Activated naive CD4-positive, alpha-beta T cell (primary cell): ENCODE data around the gene ETAA1.

ENCODE experiments used
- DNase-seq, 4 experiments: peaks; one replicate each; lab custom pipeline; 2025; lab: John Stamatoyannopoulos, UW

Gene ETAA1

DNA sequence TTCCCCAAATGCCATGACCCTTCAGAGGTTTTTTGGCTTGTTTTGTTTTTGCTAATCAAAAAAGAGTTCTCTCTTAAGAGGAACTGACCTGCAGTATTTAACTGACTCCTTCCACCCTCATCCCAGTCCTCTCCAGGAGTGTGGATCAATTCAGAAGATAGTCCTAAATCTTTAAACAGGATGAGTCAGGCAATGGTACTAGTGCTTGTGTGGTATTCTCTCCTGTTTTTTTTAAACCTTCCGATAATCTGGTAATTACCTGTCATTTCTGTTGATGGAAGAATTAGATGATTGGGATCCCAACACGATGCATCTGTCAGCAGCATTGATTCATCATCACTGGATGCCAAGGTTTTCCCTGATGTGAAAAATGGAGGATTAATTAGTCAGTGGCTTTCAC lies 41.2 kb downstream of the ETAA1 start:
- no peak for DNase-seq

DNA sequence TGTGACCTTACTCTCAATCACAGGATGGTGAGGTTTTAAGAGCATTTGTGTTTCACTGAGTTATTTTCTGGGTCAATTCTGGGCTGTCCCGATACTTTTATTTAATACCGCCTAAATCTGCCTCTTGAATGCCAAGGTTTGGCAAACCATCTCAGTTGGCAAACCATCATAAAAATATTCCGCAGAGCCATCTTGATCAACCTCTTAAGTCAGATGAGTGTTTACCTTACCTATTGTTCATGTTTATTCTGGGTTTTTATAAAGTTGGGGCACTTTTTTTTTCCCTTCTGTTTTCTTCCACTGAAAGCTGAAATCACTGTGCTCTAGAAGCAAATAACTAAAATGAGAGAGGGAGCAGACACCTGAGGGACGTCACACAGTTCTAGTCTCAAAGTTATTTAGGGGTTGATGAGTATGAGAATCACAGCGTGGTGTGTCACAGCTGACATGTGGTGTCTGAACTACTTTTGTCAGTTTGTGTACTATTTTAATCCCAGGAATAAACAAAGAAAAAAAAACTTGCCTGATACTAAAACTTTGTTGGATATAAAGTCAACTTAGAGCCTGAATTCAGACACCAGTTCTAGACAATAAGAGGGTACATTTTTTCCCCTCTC lies 48.6 kb downstream of the ETAA1 start:
- DNase-seq, result no peak

DNA sequence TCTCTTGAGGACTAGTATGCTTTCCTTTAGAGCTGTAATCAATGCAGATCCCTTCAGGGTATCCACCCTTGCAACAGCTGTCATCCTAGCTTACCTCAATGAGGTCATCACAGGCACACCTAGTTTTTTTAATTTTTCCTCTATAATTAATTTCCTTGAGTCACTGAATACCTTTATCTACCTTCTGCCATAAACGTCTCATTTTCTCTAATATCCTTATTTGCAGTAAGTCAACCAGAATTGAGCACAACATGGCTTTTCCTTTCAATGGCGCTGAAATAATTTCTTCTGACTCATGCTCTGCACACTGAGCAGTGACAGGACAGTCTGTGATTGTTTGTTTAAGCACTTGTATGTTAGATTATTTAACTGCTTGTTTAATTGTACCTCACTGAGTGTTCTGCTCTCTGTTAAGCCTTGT lies 49.4 kb downstream of the ETAA1 start:
- no peak for DNase-seq

DNA sequence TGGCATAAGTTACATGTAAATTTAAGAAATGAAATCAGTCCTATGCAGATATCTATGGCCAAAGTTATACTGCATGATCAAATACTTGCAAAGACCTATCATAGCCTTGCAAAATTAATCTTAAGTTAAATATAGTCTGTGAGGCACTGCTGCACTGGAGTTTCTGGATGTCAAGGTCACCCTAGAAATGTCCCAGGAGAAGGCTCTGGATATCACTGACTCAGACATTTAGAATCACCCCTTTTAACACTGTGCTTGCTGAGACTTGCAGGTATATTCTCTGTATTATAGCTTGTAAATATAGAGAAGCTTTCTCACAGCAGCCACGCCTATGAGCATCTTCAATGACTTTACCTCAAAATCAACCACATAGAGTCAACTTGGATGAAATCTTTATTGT lies 51.5 kb downstream of the ETAA1 start:
- no peak for DNase-seq

DNA sequence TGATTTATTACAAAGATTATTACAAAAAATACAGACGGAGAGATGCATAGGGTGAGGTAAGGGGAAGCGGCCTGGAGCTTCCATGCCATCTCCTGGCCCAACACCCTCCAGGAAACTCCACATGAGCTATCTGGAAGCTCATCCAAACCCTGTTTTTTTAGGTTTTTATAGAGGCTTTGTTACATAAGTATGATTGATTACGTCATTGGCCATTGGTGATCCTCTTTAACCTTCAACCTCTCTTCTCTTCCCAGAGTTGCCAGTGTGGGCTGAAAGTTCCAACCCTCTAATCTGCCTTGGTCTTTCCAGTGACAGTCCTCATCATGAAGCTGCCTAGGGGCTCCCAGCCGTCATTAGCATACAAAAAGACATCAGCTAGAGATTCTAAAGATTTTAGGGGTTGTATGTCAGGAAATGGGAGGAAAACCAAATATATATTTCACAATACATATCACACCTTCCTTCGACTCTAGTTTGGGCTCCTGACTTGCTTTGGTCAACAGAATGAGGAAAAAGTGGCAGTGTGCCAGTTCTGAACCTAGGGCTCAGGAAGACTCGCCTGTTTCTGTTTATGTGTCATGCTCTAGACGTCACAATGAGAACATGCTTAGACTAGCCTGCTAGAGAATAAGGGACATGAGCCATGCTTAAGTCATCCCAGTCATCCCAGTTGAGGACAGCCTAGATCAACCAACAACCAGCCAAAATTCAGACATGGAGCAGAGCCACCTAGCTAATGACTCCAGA lies 54.1 kb downstream of the ETAA1 start:
- DNase-seq, result no peak

DNA sequence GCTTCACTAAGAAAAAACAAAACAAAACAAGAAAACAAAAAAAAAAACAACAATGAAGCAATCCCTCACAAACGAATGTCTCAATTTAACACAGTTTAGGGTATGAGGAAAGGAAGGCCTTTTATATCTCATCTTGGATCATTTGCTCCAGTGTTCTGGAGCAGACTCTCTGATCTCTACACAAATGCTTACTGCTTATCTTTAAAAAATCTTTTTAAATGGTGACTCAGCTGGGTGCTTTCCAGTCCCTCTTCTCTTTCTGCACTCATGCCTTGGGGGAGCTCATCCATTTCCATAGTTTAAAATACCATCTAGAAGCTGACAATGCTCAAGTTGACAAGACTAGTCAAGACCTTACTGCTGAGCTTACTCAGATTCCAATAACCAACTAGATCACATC lies 56.2 kb downstream of the ETAA1 start:
- DNase-seq, result no peak

DNA sequence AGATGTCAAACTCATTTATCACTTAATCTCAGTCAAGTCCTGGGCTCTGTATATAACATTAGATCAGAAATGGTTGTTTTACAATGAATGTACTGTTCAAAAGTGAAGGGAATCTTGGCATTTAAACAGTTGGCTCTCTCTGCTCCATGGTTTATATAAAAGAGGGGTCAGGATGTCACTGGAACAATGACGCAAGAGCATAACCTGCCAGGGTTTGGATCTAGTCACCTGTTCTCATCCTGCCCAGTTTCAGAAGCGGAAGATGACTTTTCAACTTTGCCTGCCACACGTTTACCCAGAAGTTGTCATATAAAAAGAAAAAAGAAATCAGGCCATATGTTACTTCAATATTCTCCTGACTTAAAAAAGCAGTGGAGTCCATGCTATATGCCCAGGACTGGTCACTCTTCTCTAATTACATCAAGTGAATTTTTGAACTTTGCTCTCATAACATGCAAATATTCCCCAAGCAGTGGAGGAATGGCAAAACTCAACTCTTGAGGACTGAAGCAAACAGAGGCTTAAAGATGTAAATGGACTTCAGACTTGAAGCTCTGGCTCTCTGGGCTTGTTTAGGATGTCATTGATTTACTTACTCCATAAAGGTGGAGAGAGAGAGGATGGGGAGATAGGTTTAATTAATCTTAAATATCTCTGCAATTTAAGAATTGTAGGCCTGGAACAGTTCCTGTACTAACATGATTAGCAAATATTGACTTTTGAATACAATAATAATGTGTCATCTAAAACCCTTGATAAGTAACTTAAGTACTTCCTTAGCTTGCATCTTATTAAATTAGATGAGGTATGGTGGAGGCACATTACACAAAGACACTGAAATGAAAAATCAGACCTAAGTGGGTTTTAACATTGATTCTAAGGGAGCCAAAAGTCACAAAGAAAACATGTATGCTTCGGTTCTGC lies 58.3 kb downstream of the ETAA1 start:
- DNase-seq, result no peak

DNA sequence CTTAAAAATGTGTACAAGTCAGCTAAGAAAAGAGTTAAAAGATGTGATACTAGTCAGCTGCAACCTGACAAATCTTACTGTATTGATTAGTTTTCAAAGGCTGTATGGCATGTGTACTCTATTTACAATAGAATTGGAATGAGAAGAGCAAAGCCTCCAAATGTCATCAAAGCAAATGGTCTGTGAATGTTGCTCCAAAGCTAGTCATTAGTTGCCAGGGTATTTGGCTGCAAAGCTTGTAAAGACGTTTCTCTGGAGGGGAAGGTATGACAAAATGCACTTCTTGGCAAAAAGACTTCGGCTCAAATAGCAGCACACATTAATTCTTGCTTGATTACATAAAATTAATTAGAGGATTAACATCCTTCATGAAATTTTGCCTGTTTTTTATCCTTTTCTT lies 59.3 kb downstream of the ETAA1 start:
- no peak for DNase-seq

DNA sequence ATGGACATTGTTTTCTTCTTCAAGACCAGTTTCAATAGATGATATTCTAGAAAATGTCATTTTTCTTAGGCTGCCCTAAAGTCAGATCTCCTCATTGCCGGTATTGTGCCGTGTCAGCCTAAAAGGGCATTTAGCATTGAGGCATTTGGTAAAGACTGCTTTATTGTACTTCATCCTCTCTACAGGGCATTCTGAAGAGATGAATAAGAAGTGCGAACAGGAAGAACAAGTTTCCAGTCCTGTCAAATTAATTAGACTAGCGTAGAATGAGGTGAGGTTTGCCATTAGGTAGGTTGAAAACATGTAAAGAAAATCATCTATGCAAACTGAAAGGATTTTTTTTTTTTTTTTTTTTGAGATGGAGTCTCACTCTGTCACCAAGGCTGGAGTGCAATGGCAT lies 60.6 kb downstream of the ETAA1 start:
- no peak for DNase-seq

DNA sequence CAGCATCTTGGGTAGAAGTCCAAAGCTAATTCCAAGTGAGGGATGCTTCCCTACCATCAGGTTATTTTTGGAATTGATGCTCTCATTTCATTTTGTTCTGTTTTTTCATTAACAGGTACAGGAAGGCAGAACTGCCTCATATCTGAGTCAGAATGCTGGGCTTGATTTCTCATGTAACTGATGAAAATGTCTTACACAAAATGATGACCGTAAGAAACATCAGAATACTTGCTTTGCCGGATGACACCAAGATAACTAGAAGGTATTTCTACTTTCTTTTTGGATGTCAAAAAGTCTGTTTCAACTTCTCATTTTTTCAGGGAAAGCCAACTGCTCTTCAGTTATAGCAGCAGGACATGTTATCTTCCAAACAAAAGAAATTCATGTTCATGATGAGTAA lies 62.6 kb downstream of the ETAA1 start:
- no peak for DNase-seq
